Fibroblast of gingiva (primary cell): ENCODE results near the gene MMP17.
A peak's percentile ranks its signal among the peaks of the same experiment; 100 is the strongest.

ENCODE experiments used
- DNase-seq: peaks from one replicate; pipeline ENCODE4 v3.0.0-alpha.2; 2011; ENCODE audit warnings: low read depth

Gene MMP17

DNA sequence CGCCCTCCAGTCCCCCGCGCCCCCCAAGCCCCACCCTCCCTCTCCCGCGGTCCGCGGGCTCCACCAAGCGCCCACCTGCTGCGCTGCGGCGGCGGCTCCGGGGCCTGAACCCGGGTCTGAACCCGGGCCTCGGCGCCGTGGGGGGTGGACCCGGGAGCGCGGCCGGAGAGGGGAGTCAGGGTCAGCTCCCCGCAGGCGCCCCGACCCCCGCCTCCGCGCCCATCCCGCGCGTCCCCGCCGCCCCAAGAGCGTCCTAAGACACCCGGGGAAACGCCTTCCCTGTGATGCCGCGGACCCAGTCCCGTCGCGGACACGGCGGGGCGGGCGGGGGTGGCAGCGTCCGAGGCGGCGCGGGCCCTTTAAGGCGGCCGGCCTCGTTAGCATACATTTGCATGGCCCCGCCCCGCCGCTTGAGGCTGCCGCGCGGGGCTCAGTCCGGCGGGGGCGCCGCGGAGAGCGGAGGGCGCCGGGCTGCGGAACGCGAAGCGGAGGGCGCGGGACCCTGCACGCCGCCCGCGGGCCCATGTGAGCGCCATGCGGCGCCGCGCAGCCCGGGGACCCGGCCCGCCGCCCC is at the start of gene MMP17:
TSS of gene MMP17 (plus strand) at position 433 of the 574 bp plus-strand sequence. CDS start at position 535, 102 bp downstream.
- DNase-seq: peak; percentile 72

DNA sequence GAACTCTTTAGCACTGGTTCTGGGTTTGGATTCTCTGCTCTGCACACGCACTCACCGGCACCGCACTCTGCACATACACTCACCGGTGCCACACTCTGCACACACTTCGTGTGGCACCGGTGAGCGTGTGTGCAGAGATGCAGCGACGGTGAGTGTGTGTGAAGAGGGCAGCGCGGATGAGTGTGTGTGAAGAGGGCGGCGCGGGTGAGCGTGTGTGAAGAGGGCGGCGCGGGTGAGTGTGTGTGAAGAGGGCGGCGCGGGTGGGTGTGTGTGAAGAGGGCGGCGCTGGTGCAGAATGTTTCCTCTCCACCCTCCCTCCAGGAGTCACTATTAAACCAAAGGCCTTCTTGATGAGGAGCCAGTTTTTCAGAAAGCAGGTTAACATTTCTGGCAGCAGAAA is 49.2 kb upstream of the MMP17 start:
- no peak for DNase-seq

DNA sequence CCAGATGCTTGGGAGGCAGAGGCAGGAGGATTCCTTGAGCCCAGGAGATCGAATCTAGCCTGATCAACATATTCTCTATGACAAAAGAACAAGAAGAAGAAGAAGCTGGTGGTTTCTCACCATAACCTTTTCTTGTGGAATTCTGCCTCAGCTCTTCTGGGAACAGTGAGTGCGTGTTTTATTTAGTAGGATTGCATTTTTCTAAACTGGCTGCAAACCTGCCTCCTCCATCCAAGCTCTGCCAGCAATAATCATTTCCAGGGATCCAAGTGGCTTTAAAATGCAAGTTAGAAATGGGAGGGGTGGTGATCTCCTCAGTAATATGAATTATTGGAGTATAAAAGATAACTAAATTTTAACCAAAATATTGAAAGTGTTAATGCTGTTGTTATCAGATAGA is 46.1 kb upstream of the MMP17 start:
- peak; percentile 47 for DNase-seq

DNA sequence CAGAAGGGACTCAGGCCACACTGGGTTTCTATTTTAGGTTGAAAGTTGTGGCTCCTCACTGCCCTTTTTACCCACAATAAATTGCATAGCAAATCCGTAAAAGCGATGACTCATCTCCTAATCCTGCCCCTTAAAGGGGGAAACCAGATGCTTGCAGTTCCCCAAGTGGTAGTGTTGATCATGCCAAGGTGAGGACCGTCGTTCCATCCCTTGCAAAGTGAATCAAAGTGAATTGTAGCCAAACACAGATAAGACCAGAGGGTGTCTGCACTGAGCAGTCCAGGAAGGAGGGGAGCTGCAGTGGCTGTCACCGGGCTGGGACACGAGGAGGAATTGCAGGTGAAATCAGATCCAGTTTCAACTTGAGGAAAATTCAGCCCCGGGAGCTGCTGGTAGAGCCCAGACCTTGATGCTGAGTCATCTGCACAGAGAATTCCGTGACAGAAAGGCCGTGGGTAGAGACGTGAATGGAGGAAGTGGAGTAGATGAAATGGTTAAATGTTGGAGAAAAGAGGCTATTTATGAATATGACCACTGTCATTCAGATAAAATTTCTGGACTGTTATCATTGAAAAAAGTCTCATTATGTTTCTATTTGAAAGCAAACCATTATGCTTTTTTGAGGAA is 44.2 kb upstream of the MMP17 start:
- peak; percentile 57 for DNase-seq

DNA sequence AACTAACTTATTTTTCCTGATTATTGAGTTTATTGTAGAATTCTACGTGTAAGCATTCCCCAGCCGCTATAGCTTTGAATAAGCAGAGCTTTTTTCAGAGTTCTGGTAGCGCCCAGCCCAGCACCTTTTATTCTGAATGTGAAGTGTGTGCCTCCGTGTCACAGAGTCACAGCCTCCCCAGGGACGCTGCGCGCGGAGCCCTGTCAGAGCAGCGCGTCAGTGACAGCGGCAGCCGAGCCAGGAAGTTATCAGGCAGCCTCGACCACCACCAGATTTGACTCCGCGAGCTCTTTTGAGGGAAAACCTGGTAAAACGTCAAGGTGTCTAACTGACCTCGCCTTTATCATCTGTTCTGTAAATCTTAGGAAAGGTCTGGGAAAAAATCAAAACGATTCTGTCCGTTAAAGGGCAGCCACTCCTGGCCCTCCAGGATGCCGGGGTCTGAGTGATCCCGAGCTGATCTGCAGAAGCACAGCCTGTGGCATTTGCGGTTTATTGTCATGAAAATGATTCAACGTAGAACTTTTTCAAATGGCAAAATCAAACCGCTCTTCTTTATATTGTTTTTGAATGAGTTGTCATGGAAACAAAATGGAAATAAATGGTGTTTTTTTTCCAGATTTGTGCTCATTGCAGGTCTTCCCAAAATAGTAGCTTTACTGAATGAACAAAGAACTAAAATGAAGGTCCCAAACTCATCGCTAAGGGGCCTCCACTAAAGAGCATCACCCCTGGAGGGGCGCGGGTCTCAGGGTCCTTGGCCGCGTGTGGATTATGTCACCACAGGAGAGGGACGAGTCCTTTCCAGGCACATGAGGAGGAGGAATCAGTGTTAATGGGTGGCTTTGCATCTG is 43.1 kb upstream of the MMP17 start:
- peak; percentile 24 for DNase-seq

DNA sequence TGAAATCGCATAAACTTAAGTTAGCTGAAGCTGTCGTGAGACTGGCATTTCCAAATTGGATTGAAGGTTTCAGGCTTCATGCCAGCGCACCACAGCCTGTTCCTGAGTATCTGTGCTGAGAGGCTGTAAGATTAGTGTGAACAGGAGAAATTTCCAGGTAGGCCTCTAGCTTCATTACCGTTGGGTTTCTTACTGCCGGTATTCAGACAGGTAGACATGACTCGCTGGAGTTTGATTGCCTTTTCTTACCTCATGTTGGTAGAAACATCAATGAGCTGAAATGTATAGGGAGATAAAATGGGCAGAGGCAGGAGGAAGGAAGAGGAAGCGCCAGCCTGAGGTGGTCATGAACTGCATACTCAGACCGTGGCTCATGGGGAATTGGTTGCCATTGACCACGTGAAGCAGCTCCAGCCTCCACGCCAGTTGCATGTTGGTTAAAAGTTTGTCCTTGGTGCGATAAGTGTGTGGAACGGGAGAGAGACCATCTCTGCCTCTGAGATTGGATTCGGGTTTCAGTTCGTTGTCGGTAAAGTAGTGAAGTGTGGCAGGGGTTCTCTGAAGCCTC is 42.3 kb upstream of the MMP17 start:
- DNase-seq: no peak

DNA sequence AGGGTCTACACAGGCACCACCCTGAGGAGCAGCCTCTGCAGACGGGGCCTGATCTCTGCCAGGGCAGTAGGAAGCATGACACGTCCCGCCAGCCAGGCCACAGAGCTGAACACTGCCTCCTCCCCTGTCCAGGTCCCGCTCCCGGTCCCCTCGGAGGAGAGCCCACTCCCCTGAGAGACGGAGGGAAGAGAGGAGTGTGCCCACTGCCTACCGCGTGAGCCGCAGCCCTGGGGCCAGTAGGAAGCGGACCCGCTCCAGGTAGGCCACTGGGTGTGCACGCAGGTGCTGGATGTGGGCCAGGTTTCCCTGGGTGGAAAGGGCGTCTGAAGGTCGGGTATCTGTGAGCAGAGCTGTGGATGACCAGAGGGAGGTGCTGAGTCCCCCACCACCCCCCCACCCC is 41.9 kb upstream of the MMP17 start:
- no peak for DNase-seq

DNA sequence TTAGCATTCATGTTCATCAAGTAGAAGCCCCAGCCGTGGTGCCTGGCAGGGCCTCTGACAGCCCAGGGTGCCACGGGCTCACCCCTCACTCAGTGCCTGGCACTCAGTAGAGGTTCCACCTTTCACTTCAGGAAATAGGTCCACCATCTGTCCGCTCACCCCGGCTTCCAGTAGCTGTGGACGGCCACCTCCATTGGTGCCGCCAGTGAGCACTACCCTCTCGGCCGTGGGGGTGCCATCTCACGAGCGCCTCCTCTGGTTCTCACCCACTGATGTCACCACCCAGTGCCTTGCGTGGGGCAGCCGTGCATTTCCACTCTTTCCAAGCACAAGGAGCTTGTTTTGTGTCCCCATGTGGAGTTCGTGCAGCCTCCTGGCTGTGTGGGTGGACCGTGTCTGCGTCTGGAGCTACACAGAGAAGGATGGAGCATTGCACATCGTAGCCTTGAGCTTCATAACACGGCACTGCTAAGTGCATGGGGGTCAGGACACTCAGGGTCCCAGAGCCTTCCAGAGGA is 41.0 kb upstream of the MMP17 start:
- DNase-seq: no peak

DNA sequence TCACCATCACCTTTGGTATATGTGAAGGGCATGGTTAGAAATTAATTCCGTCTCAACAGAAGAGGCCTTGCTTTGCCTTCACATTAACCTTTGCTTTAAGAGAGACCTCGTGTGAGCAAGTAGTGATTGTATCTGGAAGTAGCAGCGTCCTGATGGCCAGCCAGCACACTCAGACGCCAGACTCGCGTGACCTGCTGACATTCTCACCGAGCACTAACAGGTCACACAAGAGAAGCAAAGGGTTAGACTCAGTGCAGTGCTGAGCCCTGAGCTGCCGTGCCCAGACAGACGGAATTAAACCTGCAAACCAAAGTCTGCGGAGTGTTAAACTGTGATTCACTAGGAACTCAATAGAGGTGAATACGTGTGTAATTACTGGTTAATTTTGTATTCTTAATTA is 40.1 kb upstream of the MMP17 start:
- no peak for DNase-seq

DNA sequence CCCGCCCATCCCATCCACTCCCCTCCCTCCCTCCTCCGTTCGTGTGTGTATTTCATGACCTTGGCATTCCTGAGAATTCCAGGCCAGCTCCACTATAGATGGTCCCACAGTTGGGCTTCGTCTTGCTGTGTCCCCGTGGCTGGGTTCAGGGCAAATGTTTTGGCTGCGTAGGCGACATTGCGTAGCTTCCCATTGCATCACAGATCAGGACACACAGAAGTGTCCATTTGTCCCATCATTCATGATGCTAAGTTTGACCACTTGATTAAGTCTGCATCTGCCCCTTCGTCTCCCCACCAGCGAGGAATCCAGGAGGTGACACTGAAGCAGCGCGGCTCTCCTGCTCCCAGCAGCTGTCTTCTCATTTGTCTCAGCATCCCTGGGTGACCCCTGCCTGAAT is 38.6 kb upstream of the MMP17 start:
- no peak for DNase-seq

DNA sequence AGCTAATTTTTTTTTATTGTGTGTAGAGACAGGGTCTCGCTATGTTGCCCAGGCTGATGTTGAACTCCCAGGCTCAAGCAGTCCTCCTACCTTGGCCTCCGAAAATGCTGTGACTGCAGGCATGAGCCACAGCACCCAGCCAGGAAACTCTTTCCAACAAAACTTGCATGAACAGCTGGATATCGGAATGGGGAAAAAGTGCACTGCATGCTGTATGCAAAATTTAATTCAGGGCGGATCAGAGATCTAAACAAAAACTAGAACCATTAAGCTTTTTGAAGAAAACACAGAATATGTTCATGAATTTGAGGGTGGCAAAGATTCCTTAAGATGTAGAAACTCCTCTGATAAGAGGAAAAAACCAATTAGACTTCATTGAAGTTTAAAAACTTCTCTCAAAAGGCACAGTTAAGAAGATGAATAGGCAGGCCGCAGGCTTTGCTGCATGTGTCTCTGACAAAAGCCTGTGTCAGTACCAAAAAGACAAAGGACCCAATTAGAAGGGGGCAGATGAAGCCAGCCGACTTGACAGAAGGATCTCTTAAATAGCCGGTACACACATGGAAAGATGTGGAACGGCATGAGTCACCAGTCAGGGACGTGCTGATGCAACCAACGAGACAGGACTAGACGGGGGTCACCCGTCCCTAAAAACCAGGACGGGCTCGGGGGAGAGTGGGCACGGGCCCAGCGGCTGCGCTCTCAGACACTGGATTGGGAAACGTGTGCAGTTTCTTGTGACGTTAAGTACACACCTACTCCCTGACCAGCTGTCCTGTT is 34.8 kb upstream of the MMP17 start:
- DNase-seq: peak; percentile 74

DNA sequence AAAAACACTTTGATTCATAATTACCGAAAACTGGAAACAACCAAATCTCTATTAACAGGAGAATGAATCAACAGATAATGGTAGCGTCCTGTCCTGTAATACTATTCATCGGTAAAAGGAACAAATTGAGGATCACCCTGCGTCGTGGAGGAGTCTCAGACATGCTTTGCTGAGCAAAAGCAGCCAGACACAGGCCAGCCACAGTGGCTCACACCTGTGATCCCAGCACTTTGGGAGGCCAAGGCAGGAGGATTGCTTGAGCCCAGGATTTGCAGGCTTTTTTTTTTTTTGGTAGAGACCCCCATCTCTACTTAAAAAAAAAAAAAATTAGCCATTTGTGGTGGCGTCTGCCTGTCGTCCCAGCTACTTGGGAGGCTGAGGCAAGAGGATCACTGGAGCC is 34.1 kb upstream of the MMP17 start:
- DNase-seq: no peak

DNA sequence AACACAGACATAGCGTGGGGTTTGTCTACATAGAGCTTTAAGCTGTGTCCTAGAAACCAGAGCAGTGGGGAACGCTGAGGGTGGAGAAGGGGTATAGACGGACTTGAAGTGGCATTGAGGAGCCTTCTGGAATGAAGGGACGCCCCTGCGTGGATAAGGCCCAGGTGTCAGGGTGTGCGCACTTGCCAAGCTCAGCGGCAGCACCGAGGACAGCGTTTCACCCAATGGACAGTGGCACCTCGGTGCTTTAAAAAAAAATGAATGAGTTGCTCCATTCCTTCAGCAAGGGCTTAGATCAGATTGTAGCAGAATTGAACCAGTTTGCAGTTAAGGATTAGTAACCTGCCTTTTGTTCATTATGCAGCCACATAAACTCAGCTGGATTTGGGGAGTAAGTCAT is 33.6 kb upstream of the MMP17 start:
- DNase-seq: no peak

DNA sequence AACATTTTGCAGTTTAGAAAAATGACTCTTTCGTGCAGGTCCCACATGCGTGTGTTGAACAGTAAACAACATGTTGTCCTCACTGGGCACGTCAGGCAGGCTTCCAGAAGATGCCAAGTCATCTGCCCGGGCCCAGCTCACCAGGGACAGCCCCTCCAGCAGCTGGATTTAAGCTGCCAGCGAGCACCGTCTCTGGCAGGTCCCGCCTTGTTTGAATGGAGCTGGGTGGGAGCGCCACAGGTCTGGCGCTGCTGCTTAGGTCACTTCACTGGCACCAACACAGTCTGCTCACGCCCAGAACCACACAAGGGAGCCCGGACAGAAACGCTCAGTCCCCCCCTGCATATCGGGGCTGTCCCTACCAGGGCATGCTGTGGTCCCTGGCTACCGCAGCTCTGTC is 33.1 kb upstream of the MMP17 start:
- DNase-seq: no peak

DNA sequence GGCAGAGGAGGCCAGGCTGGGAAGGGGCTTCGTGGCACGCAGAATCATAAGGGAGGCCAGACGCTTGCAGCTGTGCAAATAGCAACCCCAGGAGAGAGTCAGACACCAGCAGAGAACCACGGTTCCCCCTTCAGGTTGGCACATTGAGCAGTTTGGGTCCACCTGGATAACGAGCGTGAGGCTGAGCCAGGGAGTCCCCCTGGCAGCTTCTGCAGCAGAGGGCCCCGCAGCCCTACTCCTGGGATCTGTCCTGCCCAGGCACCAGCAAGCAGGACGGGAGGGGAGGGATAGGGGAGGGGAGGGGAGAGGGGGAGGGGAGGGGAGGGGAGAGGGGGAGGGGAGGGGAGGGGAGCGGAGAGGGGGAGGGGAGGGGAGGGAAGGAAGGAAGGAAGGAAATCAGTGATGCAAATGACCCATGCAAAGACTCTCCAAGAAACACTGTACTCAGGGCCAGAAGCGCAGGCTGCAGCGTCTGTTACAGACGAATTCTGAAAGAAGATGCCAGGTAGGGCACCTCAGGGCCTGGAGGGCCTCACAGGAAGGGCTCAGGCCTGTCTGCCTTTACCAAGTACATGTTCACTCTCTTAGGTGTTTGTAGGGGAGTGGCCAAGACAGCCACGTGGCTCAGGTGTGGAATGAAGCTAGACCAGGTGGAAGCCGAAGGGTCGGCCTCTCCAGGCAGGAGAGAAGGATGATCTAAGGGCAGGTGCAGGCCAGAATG is 32.3 kb upstream of the MMP17 start:
- no peak for DNase-seq

DNA sequence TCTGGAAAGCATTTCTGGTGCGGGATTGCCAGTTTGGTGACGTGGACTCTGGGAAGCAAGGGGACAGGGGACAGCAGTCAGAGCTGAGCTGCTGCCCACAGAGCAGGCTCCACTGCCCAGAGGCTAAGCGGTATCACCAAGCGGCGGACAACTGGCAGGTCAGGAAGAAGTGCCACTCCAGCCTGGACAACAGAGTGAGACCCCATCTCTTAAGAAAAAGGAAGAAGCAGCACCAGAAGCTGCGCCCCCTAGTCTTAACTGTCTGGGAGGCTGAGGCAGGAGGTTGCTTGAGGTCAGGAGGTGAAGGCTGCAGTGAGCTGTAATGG is 31.8 kb upstream of the MMP17 start:
- no peak for DNase-seq

DNA sequence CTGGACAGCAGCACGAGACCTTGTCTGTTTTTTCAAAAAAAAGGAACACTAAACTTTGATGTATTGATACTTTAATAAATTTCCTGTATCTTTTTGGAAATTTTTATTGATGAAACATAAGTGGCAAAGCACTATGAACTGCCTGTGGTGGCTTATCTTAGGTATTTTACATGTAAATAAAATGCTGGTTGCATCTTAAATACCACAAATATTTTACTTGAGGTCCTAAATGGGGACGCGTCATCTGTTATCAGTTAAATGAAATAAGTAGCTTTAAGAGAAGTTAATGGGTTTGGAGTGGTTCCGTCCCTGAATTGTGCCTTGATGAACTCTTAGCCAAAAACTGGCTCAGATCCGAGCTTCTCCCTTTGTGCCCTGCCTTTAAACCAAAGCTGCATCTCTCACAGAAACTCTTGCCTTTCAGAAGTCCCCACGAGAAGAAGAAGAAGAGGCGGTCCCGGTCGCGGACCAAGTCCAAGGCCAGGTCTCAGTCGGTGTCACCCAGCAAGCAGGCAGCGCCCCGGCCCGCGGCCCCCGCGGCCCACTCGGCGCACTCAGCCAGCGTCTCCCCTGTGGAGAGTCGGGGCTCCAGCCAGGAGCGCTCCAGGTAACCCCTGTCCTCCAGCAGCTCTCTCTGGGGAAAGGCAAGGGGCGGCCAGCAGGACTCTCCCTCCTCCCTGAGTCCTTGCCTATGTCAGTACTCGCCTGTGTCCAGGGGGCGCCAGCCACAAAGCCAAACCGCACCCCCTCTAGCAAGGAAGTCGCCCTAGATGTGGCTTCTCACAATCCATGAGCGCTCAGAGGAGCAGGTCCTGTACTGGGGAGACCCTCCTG is 31.2 kb upstream of the MMP17 start:
- no peak for DNase-seq

DNA sequence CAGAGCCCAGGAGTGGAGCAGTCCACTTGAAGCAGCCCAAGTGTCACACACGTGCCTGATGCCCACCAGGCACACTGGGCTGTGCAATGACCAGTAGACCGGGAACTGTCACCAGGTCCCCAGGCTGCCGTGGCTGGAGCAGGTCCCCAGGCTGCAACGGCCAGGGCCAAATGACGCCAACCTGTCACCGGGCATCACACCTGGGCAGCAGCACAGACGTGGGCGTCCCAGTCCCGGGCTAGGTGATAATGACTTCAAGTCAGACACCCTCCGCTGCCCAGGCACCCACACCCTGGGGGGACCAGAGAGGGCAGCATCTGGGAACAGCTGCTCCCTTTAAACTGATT is 30.6 kb upstream of the MMP17 start:
- no peak for DNase-seq

DNA sequence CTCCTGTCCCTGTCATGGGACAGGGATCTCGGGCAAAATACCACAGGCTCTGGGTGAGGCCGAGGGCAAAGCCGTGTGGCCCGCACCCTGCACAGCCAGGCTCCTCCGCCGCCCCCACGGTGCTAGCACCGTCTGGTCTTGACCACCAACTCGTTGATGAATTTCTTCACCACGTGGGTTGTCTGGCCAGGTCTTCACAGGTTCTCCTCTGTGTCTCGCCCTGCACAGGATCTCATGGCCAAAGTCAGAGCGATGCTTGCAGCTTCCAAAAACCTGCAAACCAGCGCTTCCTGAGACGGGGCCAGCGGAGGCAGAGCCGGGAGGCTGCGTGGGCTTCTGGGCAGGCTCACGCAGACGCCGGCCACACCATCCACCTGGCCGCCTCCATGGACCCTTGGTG is 29.0 kb upstream of the MMP17 start:
- no peak for DNase-seq

DNA sequence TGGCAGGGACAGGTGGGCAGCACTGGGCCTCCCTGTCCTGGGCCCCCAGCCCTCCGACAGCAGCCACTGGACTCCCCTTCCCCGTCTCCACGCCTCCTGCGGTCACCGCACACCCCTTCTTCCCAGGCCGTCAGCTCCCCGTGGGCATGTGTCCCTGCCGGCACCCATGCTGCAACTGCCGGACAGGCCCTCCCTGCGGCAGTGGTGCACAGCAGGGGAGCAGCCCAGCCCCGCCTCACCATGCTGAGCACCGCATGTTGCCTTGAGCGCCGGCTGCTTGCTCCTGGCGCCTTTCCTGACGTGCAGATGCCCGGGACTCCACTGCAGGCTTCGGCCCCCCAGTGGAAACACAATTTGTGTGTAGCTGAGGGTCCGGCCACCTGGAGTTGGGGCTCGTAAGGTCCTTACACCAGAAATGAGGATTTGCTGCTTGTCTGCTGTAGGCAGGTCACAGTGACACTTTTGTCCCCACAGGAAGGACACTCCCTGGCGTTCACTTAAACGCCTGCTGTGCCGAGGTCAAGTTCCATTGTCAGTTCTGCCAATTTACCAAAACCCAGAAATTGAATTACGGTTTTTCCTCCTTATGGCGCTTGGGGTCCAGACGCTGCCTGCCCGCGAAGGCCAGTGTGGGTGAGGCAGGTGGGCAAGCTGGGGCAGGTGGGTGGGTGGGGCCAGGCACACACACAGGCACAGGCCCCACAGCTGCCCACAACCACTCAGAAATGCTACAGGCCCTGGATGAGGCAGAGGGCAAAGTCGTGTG is 28.2 kb upstream of the MMP17 start:
- no peak for DNase-seq
